Erythroblast (primary cell): ENCODE data around the gene SERPINI2.
"Not testable (repeated sequence)": the region's sequence is repeated elsewhere in the genome, so short reads cannot be mapped to it uniquely, and the experiment has no call there.

ENCODE experiments used
- GATA1 ChIP-seq: IDR thresholded peaks from 2 replicates; pipeline ENCODE4 v1.6.1; 2011; ENCODE audit warnings: low read depth, mild to moderate bottlenecking, control low read depth, low read length, moderate library complexity
- POLR2A ChIP-seq: IDR thresholded peaks from 2 replicates; pipeline ENCODE4 v1.6.1; 2011; ENCODE audit warnings: mild to moderate bottlenecking, low read length

DNA sequence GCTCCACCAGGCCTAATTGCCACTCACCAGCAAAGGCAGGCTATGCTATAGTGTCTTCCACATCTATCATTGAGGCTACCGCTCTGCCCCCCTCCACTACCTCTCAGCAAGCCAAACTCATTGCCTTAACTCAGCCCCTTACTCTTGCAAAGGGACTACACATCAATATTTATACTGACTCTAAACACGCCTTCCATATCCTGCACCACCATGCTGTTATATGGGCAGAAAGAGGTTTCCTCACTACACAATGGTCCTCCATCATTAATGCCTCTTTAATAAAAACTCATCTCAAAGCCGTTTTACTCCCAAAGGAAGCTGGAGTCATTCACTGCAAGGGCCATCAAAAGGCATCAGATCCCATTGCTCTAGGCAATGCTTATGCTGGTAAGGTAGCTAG lies 46.9 kb downstream of the SERPINI2 start:
- TF ChIP-seq POLR2A, GATA1: not testable (repeated sequence)
